Lower leg skin (tissue), 3 donors: ENCODE measurements around the gene NBEAL1.
"Not testable (repeated sequence)": the region's sequence is repeated elsewhere in the genome, so short reads cannot be mapped to it uniquely, and the experiment has no call there.

Source experiments
- CTCF ChIP-seq, 3 donors: fragments of 450-650 bp; IDR thresholded peaks; one replicate each; pipeline ENCODE4 v1.5.1; 2016; ENCODE audit warnings: antibody characterized with exemption in 3 of 3, mild to moderate bottlenecking in 3 of 3, moderate library complexity in 2 of 3
- POLR2A ChIP-seq, 2 donors: fragments of 450-650 bp; IDR thresholded peaks; one replicate each; pipeline ENCODE4 v1.6.1; 2016 to 2017; ENCODE audit warnings: antibody characterized with exemption in 2 of 2, mild to moderate bottlenecking in 1 of 2, moderate library complexity in 1 of 2

GRCh38 chr2:203110496-203110895 is 95.8 kb downstream of the NBEAL1 start:
- not testable (repeated sequence) for TF ChIP-seq CTCF, POLR2A (IDR thresholded peaks at IDR 0.05)
